GM18907 (cell line): ENCODE results near the gene PLA2G2F.

Experiments
- ATAC-seq: cut with Tn5 transposase; IDR thresholded peaks from one replicate; pipeline ENCODE4 v1.9.1; 2021; ENCODE audit warnings: mild to moderate bottlenecking, moderate library complexity; ENCODE audit not compliant: unreplicated experiment

Gene PLA2G2F

GRCh38 chr1:20138961-20139550 lies at the start of gene PLA2G2F:
TSS of gene PLA2G2F (plus strand) at chr1:20139323. CDS start at chr1:20139428, 105 bp downstream.
- no peak for ATAC-seq

GRCh38 chr1:20089328-20090077 lies 49.6 kb upstream of the PLA2G2F start:
- ATAC-seq, result no peak

GRCh38 chr1:20090119-20090518 lies 49.0 kb upstream of the PLA2G2F start:
- no peak for ATAC-seq

GRCh38 chr1:20090641-20091040 lies 48.5 kb upstream of the PLA2G2F start:
- ATAC-seq, result no peak

GRCh38 chr1:20093303-20093702 lies 45.8 kb upstream of the PLA2G2F start:
- ATAC-seq, result no peak

GRCh38 chr1:20093940-20094391 lies 45.2 kb upstream of the PLA2G2F start:
- no peak for ATAC-seq

GRCh38 chr1:20095564-20096434 lies 43.3 kb upstream of the PLA2G2F start:
- ATAC-seq, result no peak

GRCh38 chr1:20096840-20097447 lies 42.2 kb upstream of the PLA2G2F start:
- ATAC-seq, result no peak

- no peak for ATAC-seq
Observed at GRCh38 chr1:20099533-20099932, 39.6 kb upstream of the PLA2G2F start.

GRCh38 chr1:20100632-20101355 lies 38.3 kb upstream of the PLA2G2F start:
- no peak for ATAC-seq

GRCh38 chr1:20102875-20103274 lies 36.2 kb upstream of the PLA2G2F start:
- ATAC-seq, result no peak

- no peak for ATAC-seq
Observed at GRCh38 chr1:20105856-20106255, 33.3 kb upstream of the PLA2G2F start.

GRCh38 chr1:20107351-20107750 lies 31.8 kb upstream of the PLA2G2F start:
- ATAC-seq, result no peak

GRCh38 chr1:20107796-20108195 lies 31.3 kb upstream of the PLA2G2F start:
- no peak for ATAC-seq

- ATAC-seq, result no peak
Observed at GRCh38 chr1:20108366-20109123, 30.6 kb upstream of the PLA2G2F start.

GRCh38 chr1:20109223-20109856 lies 29.8 kb upstream of the PLA2G2F start:
- no peak for ATAC-seq

GRCh38 chr1:20110679-20111078 lies 28.4 kb upstream of the PLA2G2F start:
- ATAC-seq, result no peak

- no peak for ATAC-seq
Observed at GRCh38 chr1:20111452-20111851, 27.7 kb upstream of the PLA2G2F start.

GRCh38 chr1:20112279-20113000 lies 26.7 kb upstream of the PLA2G2F start:
- no peak for ATAC-seq
